HepG2 (cell line): ENCODE measurements around the gene COMMD8.

ENCODE experiments used
- CAMTA2 ChIP-seq: sonication (generic); formaldehyde crosslinking; IDR thresholded peaks from 2 replicates; pipeline ENCODE4 v1.4.0; 2020; ENCODE audit warnings: mild to moderate bottlenecking, missing genetic modification reagents, borderline replicate concordance
- CBX2 ChIP-seq, 2 experiments: fragments of 200-600 bp in 1 of 2; sonication (generic); formaldehyde crosslinking in 1 of 2; IDR thresholded peaks; 2 replicates each; pipeline versions ENCODE4 v1.7.0 to v1.8.1; 2018 to 2022; ENCODE audit warnings: low read depth in 2 of 2, low read length in 1 of 2, mild to moderate bottlenecking in 1 of 2, missing genetic modification reagents in 1 of 2
- PAX8 ChIP-seq: sonication (generic); formaldehyde crosslinking; IDR thresholded peaks from 2 replicates; pipeline ENCODE4 v1.8.0; 2022; ENCODE audit warnings: mild to moderate bottlenecking, missing genetic modification reagents, borderline replicate concordance
- SNAPC2 ChIP-seq: sonication (generic); formaldehyde crosslinking; IDR thresholded peaks from 2 replicates; pipeline ENCODE4 v1.8.1; 2022; ENCODE audit warnings: mild to moderate bottlenecking, missing genetic modification reagents
- TCF7L2 ChIP-seq: IDR thresholded peaks from 2 replicates; pipeline ENCODE4 v1.6.1; 2011; ENCODE audit warnings: mild to moderate bottlenecking, low read depth, low read length, moderate library complexity
- ZHX1 ChIP-seq: sonication (generic); formaldehyde crosslinking; IDR thresholded peaks from 2 replicates; pipeline ENCODE4 v1.8.1; 2022; ENCODE audit warnings: low read depth, mild to moderate bottlenecking, missing genetic modification reagents
- ZNF512 ChIP-seq: sonication (generic); formaldehyde crosslinking; IDR thresholded peaks from 2 replicates; pipeline ENCODE4 v1.4.0; 2020; ENCODE audit warnings: mild to moderate bottlenecking, missing genetic modification reagents

DNA sequence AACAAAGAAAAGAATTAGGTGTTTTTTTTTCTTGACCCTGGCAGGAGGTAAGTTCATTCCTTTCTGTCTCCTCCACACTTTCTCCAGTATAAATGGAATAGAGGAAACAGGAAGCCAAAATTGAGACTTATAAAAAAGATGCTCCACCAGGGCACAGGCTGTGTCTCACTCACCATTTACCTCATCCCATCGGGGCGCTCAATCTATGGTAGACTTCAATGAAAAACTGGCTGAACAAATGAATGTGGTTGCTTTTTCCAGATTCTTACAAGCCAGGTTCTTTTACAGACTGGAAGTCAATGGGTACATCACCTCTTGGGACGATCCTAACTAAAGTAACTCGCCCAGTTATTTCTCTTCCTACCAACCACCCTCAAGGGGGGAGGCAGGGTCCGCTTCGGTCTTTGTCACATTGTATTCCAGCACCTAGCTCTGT lies 685 bp downstream of the COMMD8 start:
- no peak for TF ChIP-seq ZHX1 (CRISPR knock-in tag)
- no peak for TF ChIP-seq TCF7L2
- TF ChIP-seq PAX8 (CRISPR knock-in tag) = no peak
- no peak for TF ChIP-seq ZNF512 (CRISPR knock-in tag)
- TF ChIP-seq CAMTA2 (CRISPR knock-in tag) = no peak
- no peak for TF ChIP-seq CBX2 (IDR thresholded peaks at IDR 0.05; ENCODE audit: low read depth, low read length)
- no peak for TF ChIP-seq CBX2 (CRISPR knock-in tag; IDR thresholded peaks at IDR 0.05; ENCODE audit: low read depth)
- no peak for TF ChIP-seq SNAPC2 (CRISPR knock-in tag)
